HG02943 (cell line): ENCODE measurements around the gene BSN.

Experiments used
- ATAC-seq: cut with Tn5 transposase; IDR thresholded peaks from one replicate; pipeline ENCODE4 v1.9.1; 2021; ENCODE audit warnings: mild to moderate bottlenecking, low read depth, moderate library complexity; ENCODE audit not compliant: unreplicated experiment

The BSN gene

DNA sequence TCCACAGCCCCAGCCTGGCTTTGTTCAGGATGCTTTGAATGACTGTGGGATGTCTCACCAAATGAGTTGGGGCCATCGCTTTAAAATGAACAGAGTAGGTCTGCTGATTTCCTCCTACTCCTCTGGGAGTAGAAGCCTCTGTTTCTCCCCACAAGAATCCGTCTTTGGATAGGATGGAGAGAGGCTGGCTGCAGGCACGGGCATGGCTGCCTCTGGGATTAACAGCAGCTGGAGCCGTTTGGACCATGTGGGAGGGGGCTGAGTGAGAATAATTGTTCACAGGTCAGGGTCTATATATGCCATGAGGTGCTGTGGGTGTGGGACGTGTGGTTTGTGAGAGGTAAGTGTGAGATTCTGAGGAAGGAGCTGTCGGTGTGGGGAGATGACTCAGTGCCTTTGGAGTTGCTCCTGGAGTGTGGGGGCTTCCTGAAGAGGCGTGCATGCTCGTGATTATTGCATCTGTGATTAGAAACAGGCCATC, 71.9 kb downstream of the BSN start:
- ATAC-seq: no peak

- ATAC-seq: no peak
Measured at GRCh38 chr3:49626796-49627195, 72.5 kb downstream of the BSN start.

GRCh38 chr3:49627634-49628033, 73.4 kb downstream of the BSN start:
- no peak for ATAC-seq

GRCh38 chr3:49628249-49628648, 74.0 kb downstream of the BSN start:
- no peak for ATAC-seq

GRCh38 chr3:49629451-49629850, 75.2 kb downstream of the BSN start:
- no peak for ATAC-seq

GRCh38 chr3:49629866-49630265, 75.6 kb downstream of the BSN start:
- ATAC-seq: no peak

DNA sequence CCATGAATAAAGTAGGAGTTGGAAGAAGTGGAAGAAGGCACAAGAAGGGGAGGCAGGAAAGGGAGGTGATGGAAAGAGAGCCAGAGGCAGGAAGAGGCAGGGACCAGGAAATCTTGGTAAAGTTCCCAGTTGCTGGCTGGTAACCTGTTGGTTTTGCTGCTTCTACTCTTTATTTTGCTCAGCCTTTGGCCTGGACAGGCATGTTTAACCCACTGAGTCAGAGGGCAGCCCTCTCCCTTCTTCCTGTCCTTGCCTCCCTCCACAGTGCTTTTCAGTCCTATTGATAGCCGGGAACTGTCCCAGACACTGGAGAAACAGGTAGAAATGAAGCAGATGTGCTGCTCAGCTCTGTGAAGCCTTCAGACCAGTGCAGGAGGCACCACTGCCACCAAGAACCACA, 76.5 kb downstream of the BSN start:
- no peak for ATAC-seq

GRCh38 chr3:49634736-49635135, 80.5 kb downstream of the BSN start:
- no peak for ATAC-seq

DNA sequence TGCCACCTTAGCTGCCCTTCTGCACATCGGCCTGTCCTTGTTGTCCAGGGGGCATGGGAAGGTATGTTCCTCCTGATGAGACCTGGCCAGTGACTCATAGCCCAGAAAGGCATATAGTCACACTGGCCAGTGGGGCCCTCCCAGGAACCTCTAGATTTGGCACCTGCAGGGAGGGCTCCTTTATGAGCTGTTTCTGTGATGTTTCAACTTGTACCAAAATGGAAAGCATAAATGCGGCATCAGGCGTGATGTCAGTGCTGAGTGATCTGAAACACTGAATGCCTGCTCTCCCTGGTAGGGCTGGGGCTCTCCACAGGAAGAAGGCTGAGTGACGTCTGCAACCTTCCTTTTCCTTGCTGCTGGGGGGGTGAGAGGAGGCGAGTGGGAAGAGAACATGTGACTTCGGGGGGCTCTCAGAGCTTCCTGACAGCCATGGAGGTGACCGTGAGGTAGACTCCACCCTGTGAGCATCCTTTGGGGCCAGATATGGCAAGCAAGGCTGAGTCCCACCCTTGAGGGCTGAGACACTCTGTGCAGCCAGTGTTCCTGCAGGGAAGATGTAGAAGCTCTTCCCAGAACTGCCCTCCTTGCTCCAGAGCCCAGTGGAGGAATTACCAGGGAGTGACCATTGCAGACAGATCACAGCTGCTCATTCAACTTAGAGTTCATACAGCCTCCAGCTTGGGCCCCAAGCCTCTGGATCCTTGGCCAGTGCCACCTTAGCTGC, 82.8 kb downstream of the BSN start:
- ATAC-seq: no peak

GRCh38 chr3:49638445-49638844, 84.2 kb downstream of the BSN start:
- no peak for ATAC-seq

GRCh38 chr3:49639551-49639950, 85.3 kb downstream of the BSN start:
- no peak for ATAC-seq

- ATAC-seq: no peak
Measured at GRCh38 chr3:49641292-49641691, 87.0 kb downstream of the BSN start.

GRCh38 chr3:49641921-49642707, 87.8 kb downstream of the BSN start:
- no peak for ATAC-seq

- ATAC-seq: no peak
Measured at GRCh38 chr3:49642708-49643145, 88.5 kb downstream of the BSN start.

- ATAC-seq: no peak
Measured at GRCh38 chr3:49644684-49645083, 90.4 kb downstream of the BSN start.

GRCh38 chr3:49646236-49646635, 92.0 kb downstream of the BSN start:
- no peak for ATAC-seq

DNA sequence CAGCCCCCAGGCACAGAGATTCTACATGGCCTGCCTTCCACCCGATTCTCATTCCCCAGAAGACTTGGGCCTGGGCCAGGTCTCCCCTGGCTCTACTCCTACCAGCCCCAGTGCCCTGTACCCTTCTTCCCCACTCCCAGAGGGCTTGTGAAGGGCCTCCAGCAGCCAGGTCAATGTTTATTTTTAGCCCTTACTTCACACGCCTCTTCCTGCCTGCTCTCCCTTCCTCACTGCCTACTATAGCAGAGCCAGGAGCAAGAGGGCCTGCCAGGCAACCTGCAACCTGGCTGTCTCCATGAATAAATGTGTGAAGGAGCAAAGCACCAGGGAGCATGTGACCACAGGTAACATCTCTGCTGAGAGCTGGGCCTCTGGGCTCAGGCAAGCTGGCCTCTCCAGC, 93.5 kb downstream of the BSN start:
- ATAC-seq: no peak

DNA sequence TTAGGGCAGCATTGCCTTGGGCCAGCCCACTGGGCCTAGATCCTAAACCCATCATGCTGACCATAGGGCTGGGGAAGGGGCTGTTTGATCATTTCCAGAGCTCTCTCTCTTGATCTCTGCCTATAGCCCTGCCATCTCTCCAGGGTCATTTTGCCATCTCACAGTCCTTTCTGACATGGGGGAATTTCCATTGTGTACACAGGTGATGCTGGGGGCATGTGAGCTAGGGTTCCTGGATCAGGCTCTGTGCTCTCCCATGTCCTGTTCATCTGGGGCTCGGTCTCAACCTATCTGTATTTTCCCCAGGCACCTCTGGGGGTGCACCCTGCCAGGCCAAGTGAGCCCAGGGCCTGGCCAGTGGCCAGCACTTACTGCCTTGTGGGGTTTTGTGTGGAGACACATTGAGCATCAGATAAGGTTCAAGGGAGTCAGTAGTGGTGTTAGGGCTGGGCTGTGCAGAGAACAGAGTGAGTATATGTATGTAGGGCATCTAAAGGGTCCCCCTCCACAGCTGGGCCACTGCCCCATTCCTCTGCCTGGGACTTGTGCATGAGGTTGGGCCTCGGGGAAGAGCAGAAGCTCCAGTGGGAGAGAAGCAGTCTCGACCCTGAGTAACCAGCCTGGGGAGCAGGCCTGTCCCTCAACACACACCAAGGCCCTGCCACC, 94.2 kb downstream of the BSN start:
- no peak for ATAC-seq

GRCh38 chr3:49649576-49649975, 95.3 kb downstream of the BSN start:
- ATAC-seq: no peak

GRCh38 chr3:49650177-49650576, 95.9 kb downstream of the BSN start:
- no peak for ATAC-seq

GRCh38 chr3:49650637-49651036, 96.4 kb downstream of the BSN start:
- no peak for ATAC-seq
